Epithelial cell of esophagus (primary cell): ENCODE results near the gene DSG4.

Source experiments
- DNase-seq: peaks from one replicate; pipeline ENCODE4 v3.0.0; 2010; ENCODE audit warnings: low read depth
- H3K4me3 ChIP-seq: 2 replicates; pipeline ENCODE4 v1.5.1; 2011; ENCODE audit warnings: mild to moderate bottlenecking, low read length, control low read depth
- CTCF ChIP-seq: IDR thresholded peaks from 2 replicates; pipeline ENCODE4 v1.5.1; 2011; ENCODE audit warnings: low read depth, mild to moderate bottlenecking, low read length, control low read depth, inconsistent platforms; ENCODE audit not compliant: insufficient read depth; ENCODE audit errors: missing control alignments

Gene DSG4

GRCh38 chr18:31396796-31397612 is 20.4 kb downstream of the DSG4 start:
- no peak for TF ChIP-seq CTCF
- no peak for DNase-seq
- H3K4me3 ChIP-seq, result no peak overlapping the region

GRCh38 chr18:31398191-31398590 is 21.6 kb downstream of the DSG4 start:
- H3K4me3 ChIP-seq, result no peak overlapping the region
- DNase-seq, result no peak
- no peak for TF ChIP-seq CTCF

- no peak overlapping the region for H3K4me3 ChIP-seq
- no peak for TF ChIP-seq CTCF
- DNase-seq, result peak; percentile 69
These were observed 22.9 kb downstream of the DSG4 start for GRCh38 chr18:31399306-31400032.

GRCh38 chr18:31401156-31402025 is 24.8 kb downstream of the DSG4 start:
- no peak for TF ChIP-seq CTCF
- no peak overlapping the region for H3K4me3 ChIP-seq
- no peak for DNase-seq

GRCh38 chr18:31402026-31402373 is 25.4 kb downstream of the DSG4 start:
- TF ChIP-seq CTCF, result no peak
- H3K4me3 ChIP-seq, result no peak overlapping the region
- peak; percentile 51 for DNase-seq

- no peak overlapping the region for H3K4me3 ChIP-seq
- no peak for DNase-seq
- no peak for TF ChIP-seq CTCF
These were observed 26.8 kb downstream of the DSG4 start for GRCh38 chr18:31403409-31403808.
